B cell (primary cell): ENCODE data around the gene KCTD2.

Experiments
- CTCF ChIP-seq: fragments of 200-600 bp; IDR thresholded peaks from one replicate; pipeline ENCODE4 v1.8.0; 2022; ENCODE audit warnings: antibody characterized with exemption, mild to moderate bottlenecking
- EZH2 ChIP-seq: IDR thresholded peaks from 2 replicates; pipeline ENCODE4 v1.6.1; 2012; ENCODE audit warnings: borderline replicate concordance, low read depth, mild to moderate bottlenecking, moderate library complexity, low read length; ENCODE audit not compliant: insufficient read depth, poor library complexity, severe bottlenecking

DNA sequence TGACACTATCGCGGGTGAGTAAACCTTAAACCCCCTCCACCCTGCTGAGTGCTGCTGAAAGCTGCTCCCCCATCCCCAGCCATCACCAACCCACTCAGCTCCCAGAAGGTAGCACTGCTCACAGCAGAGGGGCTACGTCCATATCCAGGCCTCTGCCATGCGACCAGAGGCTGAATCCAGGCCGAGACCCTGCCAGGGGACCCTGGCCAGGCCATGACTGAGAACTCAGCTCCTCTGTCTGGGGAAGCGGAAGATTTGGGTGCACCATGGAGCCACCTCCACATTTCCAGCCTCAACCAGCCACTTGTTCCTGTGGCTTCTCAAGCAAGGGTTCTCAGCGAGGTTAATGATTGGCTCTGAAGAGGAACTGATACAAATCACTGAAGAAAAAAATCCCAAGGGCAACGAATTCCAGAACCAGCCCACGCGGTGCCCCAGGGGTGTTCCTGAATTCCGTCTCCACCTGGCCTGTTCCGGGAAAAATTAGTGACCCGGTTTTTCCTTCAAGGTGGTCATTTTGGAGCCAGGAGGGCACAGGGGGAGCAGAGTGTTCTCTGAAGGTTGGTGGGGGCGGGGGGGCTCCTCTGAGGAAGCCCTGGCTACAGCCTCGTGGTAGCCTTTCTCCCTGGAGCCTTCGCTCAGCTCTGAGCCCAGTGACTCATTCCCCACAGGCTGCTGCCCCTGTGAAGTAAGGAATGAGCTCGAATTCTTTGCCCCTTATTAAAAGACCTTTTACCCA is 31.4 kb downstream of the KCTD2 start:
- TF ChIP-seq CTCF (no peak), EZH2 (no peak)
